ENCODE measurements around the gene EXOC4. TPM values are rescaled to one million over a fixed set of nuclear protein-coding genes. Genes with fewer than 3 reads are reported as not detected.
"Not testable (repeated sequence)": the region's sequence is repeated elsewhere in the genome, so short reads cannot be mapped to it uniquely, and the experiment has no call there.

The EXOC4 gene
- total and polyA plus RNA-seq, 2 of the 8 experiments (the other 6 are each of a cell fraction or from before 2014, with no cell fraction given): 27.0 to 67.3 TPM

GRCh38 chr7:133642907-133643306, 390.0 kb downstream of the EXOC4 start (continued):
- no peak for TF ChIP-seq EP300 (IDR thresholded peaks at IDR 0.05; ENCODE audit: borderline replicate concordance in 1 of 2, low read depth in 2 of 2, low read length in 2 of 2)

GRCh38 chr7:133643652-133644051, 390.8 kb downstream of the EXOC4 start:
- H3K79me1 ChIP-seq (ENCODE audit: low read depth, low read length); H3K23me2 ChIP-seq (ENCODE audit: low read depth, low read length); H4K20me1 ChIP-seq (replicated peaks in 1 of 2; ENCODE audit: control insufficient read depth in 1 of 2, insufficient read depth in 2 of 2, low read length in 2 of 2); H4K8ac ChIP-seq (ENCODE audit: extremely low read depth, insufficient read depth, low read length); H4K91ac ChIP-seq (replicated peaks; ENCODE audit: insufficient read length, low read length); H3K18ac ChIP-seq (ENCODE audit: extremely low read depth, low read length); H3K9me3 ChIP-seq (ENCODE audit: insufficient read depth in 2 of 2, low read depth in 1 of 2, low read length in 1 of 2); H3K4me3 ChIP-seq (ENCODE audit: extremely low read depth in 1 of 4, insufficient read depth in 2 of 4, low read depth in 3 of 4, low read length in 4 of 4); H3K4ac ChIP-seq (replicated peaks; ENCODE audit: insufficient read length, low read depth, low read length); H3K23ac ChIP-seq (ENCODE audit: insufficient read length); FAIRE-seq; H3K14ac ChIP-seq (ENCODE audit: insufficient read length); H2BK20ac ChIP-seq (ENCODE audit: low read length); H3K79me2 ChIP-seq (ENCODE audit: control insufficient read depth in 1 of 2, insufficient read depth in 2 of 2, low read length in 2 of 2); H2BK12ac ChIP-seq (ENCODE audit: low read depth, low read length); H3K36me3 ChIP-seq (ENCODE audit: control insufficient read depth in 2 of 4, insufficient read depth in 4 of 4, low read length in 3 of 4); H2BK5ac ChIP-seq (ENCODE audit: low read depth, low read length); H3K4me1 ChIP-seq (replicated peaks in 1 of 4; ENCODE audit: control insufficient read depth in 3 of 4, insufficient read depth in 4 of 4, low read length in 3 of 4); H2AFZ ChIP-seq (ENCODE audit: low read length); H3K56ac ChIP-seq (replicated peaks; ENCODE audit: insufficient read length, low read depth, low read length); H2BK120ac ChIP-seq (replicated peaks; ENCODE audit: low read depth, low read length); H2BK15ac ChIP-seq (ENCODE audit: low read length); POLR2A ChIA-PET (ENCODE audit: partially characterized antibody); CTCF ChIA-PET (ENCODE audit: partially characterized antibody); H3K27me3 ChIP-seq (replicated peaks in 1 of 4; ENCODE audit: control insufficient read depth in 3 of 4, extremely low read depth in 1 of 4, insufficient read depth in 3 of 4, low read length in 3 of 4); H3K9ac ChIP-seq (replicated peaks in 1 of 4; ENCODE audit: extremely low read depth in 1 of 4, low read depth in 3 of 4, low read length in 3 of 4); H3K4me2 ChIP-seq (ENCODE audit: insufficient read depth in 1 of 2, low read depth in 2 of 2, low read length in 2 of 2); H3K27ac ChIP-seq (ENCODE audit: low read depth, low read length); H2AK5ac ChIP-seq (ENCODE audit: low read depth, low read length); DNase-seq (ENCODE audit: low read depth in 1 of 2, low spot score in 2 of 2); H4K5ac ChIP-seq (ENCODE audit: insufficient read length, low read depth, low read length): not testable (repeated sequence)
- 77% methylated on average over 5 of the region's 5 CpGs; no CpG with 5 or more reads in 1 of the 2 experiments for WGBS, 2 experiments (ENCODE audit: extremely low coverage in 1 of 2, insufficient coverage in 1 of 2, insufficient read length in 1 of 2, insufficient replicate concordance in 2 of 2, low coverage in 1 of 2, low lambda C conversion rate in 2 of 2, missing lambda C conversion rate in 1 of 2)
